GM19468 (cell line): ENCODE data around the gene RSPO4.

ENCODE experiments used
- ATAC-seq: cut with Tn5 transposase; IDR thresholded peaks from one replicate; pipeline ENCODE4 v1.9.1; 2021; ENCODE audit warnings: mild to moderate bottlenecking, moderate library complexity, moderate number of reproducible peaks; ENCODE audit not compliant: unreplicated experiment; ENCODE audit errors: extremely low read depth

RSPO4 gene

DNA sequence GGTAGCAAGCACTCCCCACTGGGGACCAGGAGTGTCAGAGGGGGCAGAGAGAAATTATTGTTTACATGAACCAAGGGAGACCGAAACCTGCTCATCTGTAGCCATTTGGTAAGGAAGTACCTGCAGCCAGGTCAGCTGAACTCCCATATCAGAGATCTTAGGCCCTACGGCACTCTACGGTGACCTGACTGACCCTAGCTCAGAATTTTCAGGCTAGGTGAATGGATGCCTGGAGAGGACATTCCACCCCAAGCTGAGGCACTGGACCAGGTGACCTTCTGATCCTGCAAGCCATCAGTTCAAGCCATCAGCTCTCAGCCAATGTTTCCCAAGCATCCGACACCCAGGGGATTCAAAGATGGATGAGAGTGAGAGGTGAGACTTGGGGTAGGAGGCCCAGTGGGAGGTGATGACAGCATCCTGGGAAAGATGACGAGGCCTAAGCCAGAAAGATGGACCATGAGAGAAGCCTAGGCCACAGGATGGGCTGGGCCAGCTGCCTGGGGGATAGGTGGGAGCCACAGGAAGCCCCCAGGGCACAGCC is 88.7 kb downstream of the RSPO4 start:
- no peak for ATAC-seq

DNA sequence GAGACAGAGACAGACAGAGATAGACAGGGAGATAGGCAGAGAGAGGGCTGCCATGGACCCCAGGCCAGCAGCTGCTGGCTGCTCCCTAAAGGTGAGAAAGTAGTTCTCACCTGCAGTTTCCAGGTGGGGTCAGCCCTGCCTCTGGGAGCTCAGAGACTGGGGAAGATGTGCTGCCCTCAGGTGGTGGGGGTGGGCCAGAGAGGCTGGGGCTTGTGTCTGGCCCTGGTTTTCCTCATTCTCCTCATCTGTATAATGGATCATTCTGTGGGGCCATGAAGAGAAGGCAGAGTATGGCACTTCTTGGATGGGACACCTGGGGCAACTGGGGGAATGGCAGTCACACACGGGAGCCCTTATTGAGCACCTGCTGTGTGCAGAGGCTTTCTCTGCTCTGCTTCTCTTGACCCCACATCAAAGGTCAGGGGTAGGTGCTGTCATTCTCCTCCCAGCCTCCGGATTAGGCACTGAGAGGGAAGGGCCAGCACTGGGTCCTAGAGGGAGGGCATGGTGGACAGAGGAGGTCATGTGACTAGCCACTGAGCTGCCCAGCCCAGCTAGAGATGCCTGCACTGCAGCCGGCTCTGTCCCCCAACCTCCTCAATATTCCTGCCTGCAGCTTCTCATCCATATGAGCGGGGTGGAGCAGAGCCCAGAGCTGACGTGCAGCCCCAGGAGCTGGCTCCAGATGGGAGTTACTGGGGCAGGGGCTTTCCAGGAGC is 90.1 kb downstream of the RSPO4 start:
- ATAC-seq, result no peak

DNA sequence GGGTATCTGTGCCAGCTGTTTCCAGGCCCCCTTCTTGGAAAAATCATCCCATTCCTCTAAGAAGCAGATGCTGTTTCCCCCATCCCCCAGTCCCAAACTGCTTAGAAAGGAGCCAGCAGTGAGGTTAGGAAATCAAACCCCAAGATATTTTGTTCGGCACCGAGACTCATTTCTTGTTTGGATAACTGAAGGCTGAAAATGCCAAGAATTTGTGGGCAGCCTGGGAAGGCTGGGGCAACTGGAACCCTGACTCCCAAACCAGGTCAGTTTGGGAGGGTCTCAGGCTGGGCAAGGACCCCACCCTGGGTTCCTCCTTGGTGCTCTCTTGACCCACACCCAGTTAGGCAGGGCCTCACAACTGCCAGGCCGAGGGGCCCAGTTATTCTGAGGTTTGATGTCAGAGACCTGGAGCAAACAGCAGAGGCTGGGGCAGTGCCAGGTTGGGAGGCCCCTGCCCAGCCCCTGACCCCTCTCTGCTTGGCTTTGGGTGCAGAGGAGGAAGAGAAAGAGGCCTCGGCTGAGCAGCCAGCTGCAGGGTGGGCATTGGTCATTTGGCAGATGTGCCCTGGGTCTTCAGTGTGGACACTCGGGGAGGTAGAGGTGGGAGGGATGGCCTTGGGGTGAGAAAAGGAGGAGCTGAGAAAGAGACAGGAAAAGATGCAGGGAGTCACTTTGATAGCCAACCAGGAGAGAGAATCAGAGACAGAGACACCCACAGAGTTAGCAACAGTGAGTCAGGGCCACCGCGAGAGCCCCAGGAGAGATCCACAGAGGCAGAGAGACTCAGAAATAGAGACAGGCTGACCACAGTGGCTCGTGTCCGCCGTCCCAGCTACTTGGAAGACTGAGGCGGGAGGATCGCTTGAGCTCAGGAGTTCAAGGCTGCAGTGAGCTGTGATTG is 91.0 kb downstream of the RSPO4 start:
- no peak for ATAC-seq

DNA sequence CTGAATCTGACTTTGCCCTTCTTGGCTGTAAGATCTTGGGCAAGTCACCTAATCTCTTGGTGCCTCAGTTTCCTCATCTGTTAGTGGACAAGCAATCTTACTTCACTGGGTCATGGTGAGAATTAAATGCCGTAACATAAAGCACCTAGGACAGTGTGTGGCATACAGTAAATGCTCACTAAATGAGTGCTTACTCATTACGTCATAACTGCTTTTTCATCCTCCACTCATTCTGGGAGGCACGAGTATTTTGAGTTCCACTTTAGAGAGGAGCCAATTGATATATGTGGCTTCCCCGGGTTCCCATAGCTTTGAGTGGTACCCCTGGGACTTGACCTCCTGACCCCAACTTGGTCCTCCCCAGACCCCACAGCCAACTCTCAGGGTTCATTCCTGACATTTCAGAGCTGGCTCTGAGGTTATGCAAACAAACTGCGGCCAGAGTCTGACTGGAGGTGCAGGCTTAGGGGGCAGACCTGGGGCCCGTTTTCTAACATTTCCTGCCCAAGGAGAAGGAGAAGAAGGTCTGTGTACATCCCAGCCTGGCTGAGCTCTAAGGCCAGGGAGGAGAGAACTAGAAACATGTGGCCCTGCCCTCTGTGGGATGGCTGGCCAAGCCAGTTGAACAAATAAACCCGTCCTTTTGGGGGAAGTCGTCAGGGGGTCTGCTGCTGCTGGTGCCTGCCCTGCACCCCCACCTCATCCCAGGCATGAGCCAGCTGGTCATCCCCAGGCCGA is 91.8 kb downstream of the RSPO4 start:
- ATAC-seq, result no peak

DNA sequence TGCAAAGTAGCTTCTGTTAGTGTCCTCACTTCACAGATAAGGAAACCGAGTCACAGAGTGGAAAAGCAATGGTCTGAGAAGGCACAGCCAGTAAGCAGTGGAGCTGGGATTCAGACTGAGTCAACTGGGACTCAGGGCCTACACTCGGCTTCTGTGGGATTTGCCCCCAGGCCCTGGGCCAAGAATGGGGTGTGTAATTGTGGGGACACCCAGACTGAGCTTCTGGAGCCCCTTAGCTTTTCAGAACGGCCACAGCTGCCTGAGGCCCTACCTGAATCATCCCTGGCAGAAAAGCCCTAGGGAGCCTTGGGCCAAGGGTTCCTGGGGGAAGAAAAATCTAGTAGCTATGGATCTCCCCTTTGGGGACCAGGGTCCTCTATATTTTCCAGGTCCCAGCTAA is 92.5 kb downstream of the RSPO4 start:
- ATAC-seq, result no peak
